ENCODE data around the gene BLNK.

DNA sequence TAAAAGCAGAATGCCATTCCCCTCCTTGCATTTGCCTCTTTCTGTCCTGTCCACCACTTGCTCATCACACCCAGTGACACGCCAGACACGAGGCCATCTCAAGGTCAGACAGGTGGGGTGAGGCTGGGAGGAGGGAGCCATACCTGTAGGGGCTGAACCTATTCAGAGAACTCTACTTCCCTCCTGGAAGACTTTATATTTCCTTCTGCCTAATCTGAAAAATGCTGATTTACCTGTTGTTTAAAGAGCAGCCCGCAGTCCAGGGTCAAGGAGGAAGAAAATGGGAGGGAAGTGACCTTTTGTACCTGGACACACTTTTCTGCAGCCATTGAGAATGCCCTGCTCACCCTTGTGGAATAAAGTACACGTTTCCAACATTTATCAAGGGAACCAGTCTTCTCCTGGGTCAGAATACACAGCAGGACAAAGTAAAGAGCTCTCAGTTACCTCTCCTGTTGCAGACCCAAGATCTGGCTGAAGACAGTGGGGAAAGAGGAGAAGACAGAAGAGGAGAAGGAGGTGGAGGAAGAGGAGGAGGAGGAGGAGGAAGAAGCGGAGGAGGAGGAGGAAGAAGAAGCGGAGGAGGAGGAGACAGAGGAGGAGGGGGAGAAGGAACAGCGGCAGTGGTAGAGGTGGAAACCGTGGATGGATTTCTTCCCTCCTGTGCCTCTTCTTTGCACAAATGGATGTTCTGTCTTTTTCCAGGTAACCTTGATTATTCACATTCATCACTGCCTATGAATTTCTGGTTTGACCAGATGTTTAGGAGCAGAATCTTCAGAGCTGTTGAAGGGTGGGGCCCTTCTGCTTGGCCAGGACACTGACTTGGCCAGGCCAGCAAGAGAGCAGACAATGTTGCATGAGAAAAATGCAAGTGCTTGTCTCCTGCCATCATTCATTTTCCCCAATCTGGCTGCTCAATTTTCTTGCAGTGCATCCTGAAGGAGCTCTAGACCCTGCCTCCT lies 1.2 kb upstream of the BLNK start:
- TF ChIP-seq POLR2AphosphoS5 (IDR thresholded peaks at IDR 0.05) (peak in 1 of 2 donors; percentile 18), EP300 (IDR thresholded peaks at IDR 0.05) (peak in 1 of 4 donors; percentile 26)
- TF ChIP-seq, protein P1, sequence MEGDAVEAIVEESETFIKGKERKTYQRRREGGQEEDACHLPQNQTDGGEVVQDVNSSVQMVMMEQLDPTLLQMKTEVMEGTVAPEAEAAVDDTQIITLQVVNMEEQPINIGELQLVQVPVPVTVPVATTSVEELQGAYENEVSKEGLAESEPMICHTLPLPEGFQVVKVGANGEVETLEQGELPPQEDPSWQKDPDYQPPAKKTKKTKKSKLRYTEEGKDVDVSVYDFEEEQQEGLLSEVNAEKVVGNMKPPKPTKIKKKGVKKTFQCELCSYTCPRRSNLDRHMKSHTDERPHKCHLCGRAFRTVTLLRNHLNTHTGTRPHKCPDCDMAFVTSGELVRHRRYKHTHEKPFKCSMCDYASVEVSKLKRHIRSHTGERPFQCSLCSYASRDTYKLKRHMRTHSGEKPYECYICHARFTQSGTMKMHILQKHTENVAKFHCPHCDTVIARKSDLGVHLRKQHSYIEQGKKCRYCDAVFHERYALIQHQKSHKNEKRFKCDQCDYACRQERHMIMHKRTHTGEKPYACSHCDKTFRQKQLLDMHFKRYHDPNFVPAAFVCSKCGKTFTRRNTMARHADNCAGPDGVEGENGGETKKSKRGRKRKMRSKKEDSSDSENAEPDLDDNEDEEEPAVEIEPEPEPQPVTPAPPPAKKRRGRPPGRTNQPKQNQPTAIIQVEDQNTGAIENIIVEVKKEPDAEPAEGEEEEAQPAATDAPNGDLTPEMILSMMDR (IDR thresholded peaks at IDR 0.05): no peak

Measured in upper lobe of left lung (tissue), 4 donors.